Smooth muscle cell (in vitro differentiated cells): ENCODE results near the gene DOC2A. TPM values are rescaled to one million over a fixed set of nuclear protein-coding genes. Genes with fewer than 3 reads are reported as not detected.

Source experiments
- DNase-seq: peaks from one replicate; lab custom pipeline; 2025; ENCODE audit not compliant: unreplicated experiment; lab: John Stamatoyannopoulos, UW
- H2AFZ ChIP-seq: fragments of 200-600 bp; sonication (generic); 2 replicates; pipeline ENCODE4 v1.6.0; 2016; ENCODE audit warnings: antibody characterized with exemption, low read depth, mild to moderate bottlenecking
- H3F3A ChIP-seq: fragments of 200-600 bp; sonication (generic); 2 replicates; pipeline ENCODE4 v1.6.0; 2017; ENCODE audit warnings: antibody characterized with exemption, low read depth
- H3K27ac ChIP-seq: fragments of 200-600 bp; sonication (generic); 2 replicates; pipeline ENCODE4 v1.5.1; 2016; ENCODE audit warnings: low read depth, mild to moderate bottlenecking
- H3K27me3 ChIP-seq: fragments of 200-600 bp; sonication (generic); 2 replicates; pipeline ENCODE4 v1.6.1; 2016; ENCODE audit warnings: low read depth, mild to moderate bottlenecking
- H3K36me3 ChIP-seq: fragments of 200-600 bp; sonication (generic); 2 replicates; pipeline ENCODE4 v1.5.1; 2016; ENCODE audit warnings: low read depth
- H3K4me1 ChIP-seq: fragments of 200-600 bp; sonication (generic); 2 replicates; pipeline ENCODE4 v1.5.1; 2016; ENCODE audit warnings: low read depth
- H3K4me2 ChIP-seq: fragments of 200-600 bp; sonication (generic); 2 replicates; pipeline ENCODE4 v1.6.0; 2016; ENCODE audit warnings: mild to moderate bottlenecking
- H3K4me3 ChIP-seq: fragments of 200-600 bp; sonication (generic); 2 replicates; pipeline ENCODE4 v1.5.1; 2016; ENCODE audit warnings: mild to moderate bottlenecking
- H3K79me2 ChIP-seq: fragments of 200-600 bp; sonication (generic); 2 replicates; pipeline ENCODE4 v1.6.0; 2016; ENCODE audit warnings: low read depth, mild to moderate bottlenecking
- H3K9ac ChIP-seq: fragments of 200-600 bp; sonication (generic); 2 replicates; pipeline ENCODE4 v1.6.0; 2016; ENCODE audit warnings: low read depth
- H3K9me3 ChIP-seq: fragments of 200-600 bp; sonication (generic); replicated peaks from 2 replicates; pipeline ENCODE4 v1.5.1; 2016; ENCODE audit warnings: low read depth
- H4K20me1 ChIP-seq: fragments of 200-600 bp; sonication (generic); 2 replicates; pipeline ENCODE4 v1.6.0; 2016; ENCODE audit warnings: low read depth
- CTCF ChIP-seq: fragments of 200-600 bp; sonication (generic); IDR thresholded peaks from 2 replicates; pipeline ENCODE4 v1.5.1; 2017; ENCODE audit warnings: borderline replicate concordance, mild to moderate bottlenecking, antibody characterized with exemption; ENCODE audit not compliant: insufficient read depth, poor library complexity, severe bottlenecking
- WGBS: methylation state at CpG from one replicate; pipeline ENCODE4 v1.1.7; 2016; ENCODE audit warnings: low lambda C conversion rate; 5-methylcytosine and 5-hydroxymethylcytosine counted together
- polyA plus RNA-seq: library from polyadenylated mRNA; unstranded; fragments of >200 nt; fragmentation: Nextera tagmentation; extraction: Ambion mirVana; gene quantifications from 2 replicates; pipeline ENCODE4 v1.2.1, GENCODE V29; 2016
- total RNA-seq: library from RNA; depleted of rRNA; stranded (reverse); fragments of >200 nt; gene quantifications from 2 replicates; pipeline ENCODE4 v1.2.3, GENCODE V29; 2014

DOC2A gene
- total and polyA plus RNA-seq, 2 experiments from 2014 or later: 0.09 TPM; not detected in 1

- Histone ChIP-seq H3K4me2 (peak overlapping the region; percentile 98), H4K20me1 (no peaks in the 10 kb centered on the region), H3K27me3 (no peaks in the 10 kb centered on the region), H3K27ac (no peak overlapping the region), H3F3A (peaks cover 13% of the 10 kb centered on the region), H3K4me3 (no peak overlapping the region), H3K9me3 (no peaks in the 10 kb centered on the region), H3K36me3 (no peaks in the 10 kb centered on the region), H3K9ac (no peak overlapping the region), H3K79me2 (no peaks in the 10 kb centered on the region), H3K4me1 (peaks cover 8% of the 10 kb centered on the region), H2AFZ (no peak overlapping the region)
- no peak for DNase-seq
- 70% methylated on average over 8 of the region's 8 CpGs for WGBS
- TF ChIP-seq CTCF: no peak
Measured at GRCh38 chr16:30054451-30054850, 43.6 kb upstream of the DOC2A start.

GRCh38 chr16:30053376-30054015 lies 42.7 kb upstream of the DOC2A start:
- Histone ChIP-seq H3K4me3 (peak overlapping the region; percentile 80), H3K27me3 (no peaks in the 10 kb centered on the region), H3F3A (peaks cover 13% of the 10 kb centered on the region), H3K4me1 (peaks cover 8% of the 10 kb centered on the region), H2AFZ (peak overlapping the region; percentile 82), H3K9me3 (no peaks in the 10 kb centered on the region), H4K20me1 (no peaks in the 10 kb centered on the region), H3K27ac (peak overlapping the region; percentile 79), H3K79me2 (no peaks in the 10 kb centered on the region), H3K36me3 (no peaks in the 10 kb centered on the region), H3K9ac (peak overlapping the region; percentile 76), H3K4me2 (peak overlapping the region; percentile 98)
- 6% methylated on average over 18 of the region's 19 CpGs for WGBS
- TF ChIP-seq CTCF: no peak
- no peak for DNase-seq

- Histone ChIP-seq H4K20me1 (no peaks in the 10 kb centered on the region), H3K27ac (peak overlapping the region; percentile 79), H3K9ac (peak overlapping the region; percentile 76), H3K4me3 (peak overlapping the region; percentile 80), H3K4me2 (peak overlapping the region; percentile 98), H3K27me3 (no peaks in the 10 kb centered on the region), H3K4me1 (peaks cover 8% of the 10 kb centered on the region), H3K79me2 (no peaks in the 10 kb centered on the region), H3K36me3 (no peaks in the 10 kb centered on the region), H3F3A (peaks cover 13% of the 10 kb centered on the region), H3K9me3 (no peaks in the 10 kb centered on the region), H2AFZ (peak overlapping the region; percentile 82)
- no peak for TF ChIP-seq CTCF
- WGBS: 7% methylated on average over 49 of the region's 58 CpGs
- DNase-seq: peak; percentile 71
Measured at GRCh38 chr16:30052671-30053372, 42.0 kb upstream of the DOC2A start.
